GM13976 (cell line): Measurements from ENCODE around the gene CLIP4.

Source experiments
- DNase-seq: peaks from one replicate; pipeline ENCODE4 v3.0.0; 2012; ENCODE audit warnings: low spot score
- in situ Hi-C: fragments of 300-500 bp; cut with MboI; formaldehyde crosslinking; loops from one replicate; pipeline ENCODE4 v1.12.0; 2022; ENCODE audit warnings: low sequenced_read_pairs, mixed read lengths, inconsistent platforms; ENCODE audit not compliant: unreplicated experiment
- TF ChIP-seq, protein P1 (sequence below): IDR thresholded peaks from 2 replicates; pipeline ENCODE4 v1.5.1; 2012; ENCODE audit warnings: borderline replicate concordance, mild to moderate bottlenecking; ENCODE audit not compliant: insufficient read depth; ENCODE audit errors: extremely low read depth, missing control alignments, control extremely low read depth

The CLIP4 gene

DNA sequence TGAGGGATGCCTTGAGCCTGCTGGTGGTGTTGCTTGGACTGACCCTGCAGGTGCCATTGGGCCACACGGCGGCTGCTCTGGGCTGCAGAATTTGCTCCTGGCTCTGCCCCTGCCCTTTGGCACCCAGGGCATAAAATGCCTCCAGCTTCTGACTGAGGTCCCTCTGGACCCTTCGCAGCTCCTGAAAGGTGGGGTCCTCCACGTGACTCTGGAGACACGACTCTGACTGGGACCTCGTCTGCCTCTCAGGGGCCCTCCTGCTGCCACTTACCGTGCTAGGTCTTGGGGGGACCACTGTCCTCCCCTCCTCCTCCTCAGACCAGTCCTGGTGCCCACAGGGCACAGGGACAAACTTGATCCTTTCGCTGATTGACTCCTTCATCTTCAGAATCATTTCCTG lies 43.0 kb upstream of the CLIP4 start:
- in situ Hi-C loops = no loop called here
- DNase-seq = no peak
- TF ChIP-seq, protein P1, sequence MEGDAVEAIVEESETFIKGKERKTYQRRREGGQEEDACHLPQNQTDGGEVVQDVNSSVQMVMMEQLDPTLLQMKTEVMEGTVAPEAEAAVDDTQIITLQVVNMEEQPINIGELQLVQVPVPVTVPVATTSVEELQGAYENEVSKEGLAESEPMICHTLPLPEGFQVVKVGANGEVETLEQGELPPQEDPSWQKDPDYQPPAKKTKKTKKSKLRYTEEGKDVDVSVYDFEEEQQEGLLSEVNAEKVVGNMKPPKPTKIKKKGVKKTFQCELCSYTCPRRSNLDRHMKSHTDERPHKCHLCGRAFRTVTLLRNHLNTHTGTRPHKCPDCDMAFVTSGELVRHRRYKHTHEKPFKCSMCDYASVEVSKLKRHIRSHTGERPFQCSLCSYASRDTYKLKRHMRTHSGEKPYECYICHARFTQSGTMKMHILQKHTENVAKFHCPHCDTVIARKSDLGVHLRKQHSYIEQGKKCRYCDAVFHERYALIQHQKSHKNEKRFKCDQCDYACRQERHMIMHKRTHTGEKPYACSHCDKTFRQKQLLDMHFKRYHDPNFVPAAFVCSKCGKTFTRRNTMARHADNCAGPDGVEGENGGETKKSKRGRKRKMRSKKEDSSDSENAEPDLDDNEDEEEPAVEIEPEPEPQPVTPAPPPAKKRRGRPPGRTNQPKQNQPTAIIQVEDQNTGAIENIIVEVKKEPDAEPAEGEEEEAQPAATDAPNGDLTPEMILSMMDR = no peak

DNA sequence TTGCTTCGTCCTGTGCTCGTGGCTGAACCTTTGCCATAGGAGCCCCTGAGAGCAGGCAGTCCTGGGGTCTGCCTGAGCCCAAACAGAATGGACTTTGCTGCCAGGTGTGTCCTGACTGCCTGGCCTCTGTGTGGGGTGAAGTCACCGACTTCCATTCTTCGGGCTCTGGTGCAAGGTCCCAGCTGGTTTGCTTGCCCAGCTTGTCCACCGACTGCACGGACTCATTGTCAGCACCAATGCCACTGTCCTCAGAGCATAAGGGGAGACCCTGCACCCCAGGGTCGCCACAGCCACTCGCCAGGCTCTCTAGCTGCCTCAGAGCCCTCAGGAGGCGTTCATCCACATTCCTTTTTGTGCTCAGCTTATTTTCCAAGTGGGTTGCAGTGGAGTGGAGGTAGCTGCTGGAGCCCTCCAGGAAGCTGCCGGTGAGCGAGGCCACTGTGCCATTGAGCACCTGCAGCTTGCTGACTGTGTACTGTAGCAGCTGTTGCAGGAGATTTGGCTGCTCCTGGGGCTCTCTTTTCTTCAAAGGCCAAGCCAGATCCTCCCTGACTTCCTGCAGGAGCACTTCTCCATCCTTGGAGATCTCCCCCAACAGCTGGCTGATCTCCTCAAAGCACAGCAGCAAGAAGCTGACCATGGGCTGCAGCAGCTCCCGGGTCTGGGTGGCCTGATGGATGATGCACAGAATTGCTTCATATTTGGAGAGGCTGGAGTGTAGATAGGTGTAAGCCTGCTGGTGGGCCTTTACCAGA lies 42.1 kb upstream of the CLIP4 start:
- TF ChIP-seq, protein P1 = no peak
- in situ Hi-C loops = no loop called here
- no peak for DNase-seq

DNA sequence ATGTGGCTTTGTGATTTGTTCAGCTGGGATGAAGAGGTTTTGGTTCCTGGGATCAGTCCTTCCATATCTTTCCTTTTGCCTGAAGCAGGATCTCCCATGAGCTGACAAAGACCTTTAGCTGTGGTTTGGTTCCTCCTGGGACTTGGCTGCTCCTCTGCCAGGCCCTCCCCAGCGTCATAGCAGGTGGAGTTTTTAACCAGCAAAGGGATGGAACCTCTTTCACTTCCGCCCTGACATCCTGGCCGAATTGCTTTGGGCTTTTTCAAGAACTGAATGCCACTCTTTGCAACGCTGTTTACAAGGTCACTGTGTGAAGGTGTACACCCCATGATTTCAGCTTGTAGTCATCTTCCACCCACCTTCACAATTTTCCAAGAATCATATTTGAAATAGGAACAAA lies 41.3 kb upstream of the CLIP4 start:
- TF ChIP-seq, protein P1 = no peak
- in situ Hi-C loops = no loop called here
- no peak for DNase-seq

DNA sequence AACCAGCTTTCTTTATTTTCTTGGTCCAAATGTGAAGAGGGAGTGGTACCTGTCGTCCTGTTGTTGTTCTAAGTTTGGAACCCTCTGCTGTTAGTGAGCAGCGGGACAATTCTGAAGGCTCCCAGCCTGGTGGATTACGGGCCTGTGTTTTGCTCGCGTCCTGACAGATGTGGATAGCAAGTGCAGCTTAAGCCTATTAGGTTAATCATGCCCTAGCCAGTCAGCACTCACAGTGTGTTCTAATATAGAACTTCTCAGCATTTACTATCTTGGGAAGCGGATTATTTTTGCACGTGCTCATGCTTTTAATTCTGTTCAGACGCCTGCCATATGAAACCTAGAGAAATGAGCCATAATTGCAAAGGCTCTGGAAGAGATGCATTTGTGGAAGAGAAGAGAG lies 40.8 kb upstream of the CLIP4 start, which contains the start of gene PCARE:
Gene PCARE, minus strand, starts transcription at position 113 of the 400 bp plus-strand sequence. CDS start 262 bp downstream, outside the sequence.
- no peak for DNase-seq
- in situ Hi-C loops = no loop called here
- TF ChIP-seq, protein P1 = no peak

DNA sequence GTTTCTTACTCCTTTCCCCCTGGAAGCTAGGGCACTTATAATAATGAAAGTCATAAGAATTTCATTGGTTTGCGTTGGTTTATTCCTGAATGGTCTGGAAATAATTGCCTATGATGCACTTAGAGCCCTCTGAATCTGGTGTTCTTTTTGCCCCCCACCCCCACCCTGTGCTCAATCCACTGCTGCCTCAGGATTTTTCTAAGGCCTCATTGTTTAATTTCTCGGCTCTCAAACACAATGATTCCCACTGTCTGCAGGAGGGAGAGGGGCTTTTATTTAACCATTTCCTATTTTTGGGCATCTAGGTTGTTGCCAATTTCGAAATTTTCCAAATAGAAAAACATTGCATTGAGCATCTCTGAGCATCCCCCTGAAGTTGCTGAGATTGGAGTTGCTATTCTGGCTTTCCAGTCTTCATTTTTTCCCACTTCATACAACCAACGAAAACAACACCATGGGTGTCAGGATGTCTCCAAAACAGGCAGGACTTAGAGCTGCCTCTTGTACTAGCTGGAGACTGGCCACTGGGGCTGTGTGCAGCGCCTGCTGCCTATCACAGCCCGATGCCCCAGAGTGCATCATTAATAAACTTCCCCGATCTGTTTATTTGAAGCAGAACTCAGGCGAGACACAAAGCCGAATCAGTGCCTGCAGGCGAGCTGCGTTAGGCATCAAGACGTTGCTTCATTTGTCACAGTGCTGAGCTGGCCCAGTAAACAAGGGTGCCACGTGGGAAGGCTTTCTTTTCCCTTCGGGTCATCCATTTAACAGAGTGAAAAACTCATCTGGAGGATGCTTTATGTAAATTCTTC lies 39.1 kb upstream of the CLIP4 start:
- in situ Hi-C loops = no loop called here
- DNase-seq = no peak
- TF ChIP-seq, protein P1 = no peak

DNA sequence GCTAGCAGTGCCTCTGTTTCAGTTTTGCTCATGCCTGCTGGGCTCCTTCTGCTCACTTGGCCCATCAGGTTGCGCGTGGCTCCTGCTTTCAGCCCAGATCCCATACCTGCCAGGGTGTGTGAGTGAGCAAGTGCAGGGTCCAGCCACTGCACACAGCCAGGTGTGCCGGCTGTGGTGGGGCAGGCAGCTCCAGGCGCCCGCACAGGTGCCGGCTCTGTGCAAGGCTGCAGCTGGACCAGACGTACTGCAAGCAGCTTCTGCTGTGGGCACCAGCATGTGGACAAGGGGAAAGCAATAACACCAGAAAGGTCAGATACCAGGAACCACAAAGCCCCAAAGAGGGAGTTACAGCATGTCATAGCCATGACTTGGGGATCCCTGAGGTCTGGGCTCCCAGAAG lies 35.3 kb upstream of the CLIP4 start:
- no peak for DNase-seq
- TF ChIP-seq, protein P1 = no peak
- in situ Hi-C loops = no loop called here
